Nephron (organoid): ENCODE results near the gene CCDC61.

Source experiments
- H3K27ac Mint-ChIP-seq, 3 experiments: 2 replicates each; pipeline ENCODE4 v1.8.0; 2020; ENCODE audit warnings: mixed read lengths in 3 of 3, mild to moderate bottlenecking in 2 of 3, moderate library complexity in 1 of 3
- H3K27me3 Mint-ChIP-seq: 2 replicates; pipeline ENCODE4 v1.8.0; 2021; ENCODE audit warnings: low read depth, mild to moderate bottlenecking, moderate library complexity, mixed read lengths
- H3K36me3 Mint-ChIP-seq: 2 replicates; pipeline ENCODE4 v1.8.0; 2020; ENCODE audit warnings: low read depth, mixed read lengths
- H3K4me1 Mint-ChIP-seq: 2 replicates; pipeline ENCODE4 v1.8.0; 2020; ENCODE audit warnings: mixed read lengths
- H3K4me3 Mint-ChIP-seq, 3 experiments: 2 replicates each; pipeline ENCODE4 v1.8.0; 2020; ENCODE audit warnings: mild to moderate bottlenecking in 3 of 3, mixed read lengths in 3 of 3, moderate library complexity in 2 of 3
- H3K9me3 Mint-ChIP-seq: 2 replicates; pipeline ENCODE4 v1.8.0; 2020; ENCODE audit warnings: mixed read lengths
- CTCF ChIP-seq, 3 experiments: fragments of 200-600 bp; sonication (generic); IDR thresholded peaks; one replicate each; pipeline ENCODE4 v1.5.0; 2021; ENCODE audit warnings: antibody characterized with exemption in 3 of 3; ENCODE audit not compliant: unreplicated experiment in 3 of 3

Gene CCDC61

GRCh38 chr19:45960595-45961235 lies 34.6 kb upstream of the CCDC61 start:
- no peak for TF ChIP-seq CTCF (IDR thresholded peaks at IDR 0.05; ENCODE audit: unreplicated experiment in 3 of 3)
- no peaks in the 10 kb centered on the region for H3K4me1 Mint-ChIP-seq
- no peak overlapping the region for H3K4me3 Mint-ChIP-seq
- no peak overlapping the region for H3K27ac Mint-ChIP-seq
- peaks cover 63% of the 10 kb centered on the region for H3K27me3 Mint-ChIP-seq
- no peaks in the 10 kb centered on the region for H3K36me3 Mint-ChIP-seq
- H3K9me3 Mint-ChIP-seq = no peaks in the 10 kb centered on the region

GRCh38 chr19:45962021-45962420 lies 33.2 kb upstream of the CCDC61 start:
- Mint-ChIP-seq H3K27ac (no peak overlapping the region), H3K4me1 (no peaks in the 10 kb centered on the region), H3K9me3 (no peaks in the 10 kb centered on the region), H3K27me3 (peaks cover 69% of the 10 kb centered on the region), H3K36me3 (no peaks in the 10 kb centered on the region), H3K4me3 (no peak overlapping the region)
- no peak for TF ChIP-seq CTCF (IDR thresholded peaks at IDR 0.05; ENCODE audit: unreplicated experiment in 3 of 3)

- Mint-ChIP-seq H3K36me3 (no peaks in the 10 kb centered on the region), H3K27ac (no peak overlapping the region), H3K9me3 (no peaks in the 10 kb centered on the region), H3K4me1 (peaks cover 5% of the 10 kb centered on the region), H3K27me3 (peaks cover 82% of the 10 kb centered on the region), H3K4me3 (no peak overlapping the region)
- no peak for TF ChIP-seq CTCF (IDR thresholded peaks at IDR 0.05; ENCODE audit: unreplicated experiment in 3 of 3)
Measured at GRCh38 chr19:45967246-45967645, 28.0 kb upstream of the CCDC61 start.

- Mint-ChIP-seq H3K36me3 (no peaks in the 10 kb centered on the region), H3K27ac (no peak overlapping the region), H3K4me1 (peaks cover 5% of the 10 kb centered on the region), H3K4me3 (no peak overlapping the region), H3K9me3 (no peaks in the 10 kb centered on the region), H3K27me3 (peaks cover 76% of the 10 kb centered on the region)
- no peak for TF ChIP-seq CTCF (IDR thresholded peaks at IDR 0.05; ENCODE audit: unreplicated experiment in 3 of 3)
Measured at GRCh38 chr19:45968626-45969025, 26.6 kb upstream of the CCDC61 start.

GRCh38 chr19:45969676-45970075 lies 25.6 kb upstream of the CCDC61 start:
- Mint-ChIP-seq H3K4me1 (peaks cover 5% of the 10 kb centered on the region), H3K9me3 (no peaks in the 10 kb centered on the region), H3K27me3 (peaks cover 81% of the 10 kb centered on the region), H3K4me3 (no peak overlapping the region), H3K36me3 (no peaks in the 10 kb centered on the region), H3K27ac (no peak overlapping the region)
- TF ChIP-seq CTCF (IDR thresholded peaks at IDR 0.05; ENCODE audit: unreplicated experiment in 3 of 3) = no peak

- no peaks in the 10 kb centered on the region for H3K36me3 Mint-ChIP-seq
- H3K4me3 Mint-ChIP-seq = peak overlapping the region; percentile 55 to 65 (median 60)
- no peaks in the 10 kb centered on the region for H3K9me3 Mint-ChIP-seq
- H3K27me3 Mint-ChIP-seq = peaks cover 82% of the 10 kb centered on the region
- H3K27ac Mint-ChIP-seq = no peak overlapping the region
- peaks cover 5% of the 10 kb centered on the region for H3K4me1 Mint-ChIP-seq
- TF ChIP-seq CTCF (IDR thresholded peaks at IDR 0.05; ENCODE audit: unreplicated experiment in 3 of 3) = no peak
Measured at GRCh38 chr19:45971260-45971902, 23.9 kb upstream of the CCDC61 start.
